A673 (cell line): Measurements from ENCODE around the gene DNAH14. TPM values are rescaled to one million over a fixed set of nuclear protein-coding genes. Genes with fewer than 3 reads are reported as not detected.

Source experiments
- BruUV-seq: library from RNA; stranded (reverse); fragments of 400-500 nt; replicated peaks from 2 replicates; lab custom pipeline; 2021; lab: Mats Ljungman, UMichigan
- CTCF ChIA-PET: fragments of 300-600 bp; sonication (Branson Sonifier 250); formaldehyde crosslinking; loops from one replicate; lab custom pipeline; 2022; ENCODE audit warnings: antibody characterized with exemption; lab: Charles Lee
- POLR2A ChIA-PET: fragments of 300-600 bp; sonication (Branson Sonifier 250); formaldehyde crosslinking; loops from one replicate; lab custom pipeline; 2022; ENCODE audit warnings: antibody characterized with exemption; ENCODE audit not compliant: low non-redundant PET; lab: Charles Lee
- DNase-seq: peaks from one replicate; pipeline ENCODE4 v3.0.0-alpha.2; 2015; ENCODE audit warnings: low spot score
- H3K27ac ChIP-seq: fragments of 200-600 bp; sonication (generic); 2 replicates; pipeline ENCODE4 v1.5.1; 2016; ENCODE audit warnings: mixed run types, low read depth, mild to moderate bottlenecking, mixed read lengths, antibody characterized with exemption, low read length; ENCODE audit not compliant: poor library complexity, severe bottlenecking
- H3K27me3 ChIP-seq: fragments of 200-600 bp; sonication (generic); replicated peaks from 2 replicates; pipeline ENCODE4 v1.6.1; 2017; ENCODE audit warnings: mixed run types, low read depth, mild to moderate bottlenecking, mixed read lengths, antibody characterized with exemption, low read length; ENCODE audit not compliant: insufficient read depth, poor library complexity
- H3K36me3 ChIP-seq: fragments of 200-600 bp; sonication (generic); 2 replicates; pipeline ENCODE4 v1.6.1; 2016; ENCODE audit warnings: mixed run types, mild to moderate bottlenecking, mixed read lengths, antibody characterized with exemption, low read length; ENCODE audit not compliant: insufficient read depth, poor library complexity, severe bottlenecking
- H3K4me1 ChIP-seq: fragments of 200-600 bp; sonication (generic); 2 replicates; pipeline ENCODE4 v1.6.1; 2017; ENCODE audit warnings: mixed run types, mild to moderate bottlenecking, mixed read lengths, antibody characterized with exemption, low read length; ENCODE audit not compliant: insufficient read depth, poor library complexity, severe bottlenecking
- H3K4me3 ChIP-seq: fragments of 200-600 bp; sonication (generic); 2 replicates; pipeline ENCODE4 v1.5.1; 2016; ENCODE audit warnings: low read depth, mixed run types, mild to moderate bottlenecking, mixed read lengths, low read length; ENCODE audit not compliant: poor library complexity, severe bottlenecking
- H3K9me3 ChIP-seq: fragments of 200-600 bp; sonication (generic); 2 replicates; pipeline ENCODE4 v1.6.1; 2016; ENCODE audit warnings: mixed run types, low read depth, mild to moderate bottlenecking, mixed read lengths, antibody characterized with exemption, low read length; ENCODE audit not compliant: poor library complexity, severe bottlenecking
- CTCF ChIP-seq: fragments of 300-800, 200-600 bp; sonication (generic); conservative IDR thresholded peaks from 2 replicates; pipeline ENCODE4 v1.5.1; 2017; ENCODE audit warnings: low read depth, mild to moderate bottlenecking, antibody characterized with exemption, low read length, moderate library complexity, mixed read lengths
- EZH2 ChIP-seq: fragments of 200-600 bp; sonication (generic); IDR thresholded peaks from 2 replicates; pipeline ENCODE4 v1.6.1; 2017; ENCODE audit warnings: borderline replicate concordance, low read depth, mild to moderate bottlenecking, mixed read lengths, antibody characterized with exemption, low read length; ENCODE audit not compliant: poor library complexity, severe bottlenecking
- intact Hi-C: fragments of 100-400 bp; cut with micrococcal nuclease; formaldehyde crosslinking; loops from one replicate; pipeline ENCODE4 v1.10.0; 2022; ENCODE audit not compliant: unreplicated experiment
- total RNA-seq: library from RNA; stranded (reverse); gene quantifications from 2 replicates; pipeline ENCODE4 v1.2.3, GENCODE V29; 2021

DNAH14 gene
- total RNA-seq, 1 experiment from 2014 or later, result 9.9 TPM

GRCh38 chr1:225406976-225407725, 477.7 kb downstream of the DNAH14 start:
- peaks cover 92% of the 10 kb centered on the region for H3K36me3 ChIP-seq
- TF ChIP-seq CTCF (no peak), EZH2 (no peak)
- no TSS peak for BruUV-seq
- H3K27ac ChIP-seq, result no peak overlapping the region
- ChIA-PET POLR2A (interaction anchor here (0.8 kb wide), 1 partner anchor 516 kb away, joined by 6 read pairs; no protein-coding TSS in a partner anchor), CTCF (no interaction called here)
- DNase-seq, result no peak
- H3K27me3 ChIP-seq, result no peaks in the 10 kb centered on the region
- no peak overlapping the region for H3K4me3 ChIP-seq
- H3K9me3 ChIP-seq, result no peaks in the 10 kb centered on the region
- intact Hi-C loops, result no loop called here
- H3K4me1 ChIP-seq, result peaks cover 29% of the 10 kb centered on the region

- ChIA-PET POLR2A (interaction anchor here (0.8 kb wide), 1 partner anchor 516 kb away, joined by 6 read pairs; no protein-coding TSS in a partner anchor), CTCF (no interaction called here)
- no TSS peak for BruUV-seq
- Histone ChIP-seq H3K36me3 (peaks cover 92% of the 10 kb centered on the region), H3K27me3 (no peaks in the 10 kb centered on the region), H3K4me3 (no peak overlapping the region), H3K27ac (no peak overlapping the region), H3K9me3 (no peaks in the 10 kb centered on the region), H3K4me1 (peaks cover 29% of the 10 kb centered on the region)
- intact Hi-C loops, result no loop called here
- TF ChIP-seq EZH2, result no peak
- TF ChIP-seq CTCF, result no peak
- no peak for DNase-seq
These were observed 478.3 kb downstream of the DNAH14 start for GRCh38 chr1:225407755-225408154.

- Histone ChIP-seq H3K4me3 (no peak overlapping the region), H3K27me3 (no peaks in the 10 kb centered on the region), H3K4me1 (peaks cover 29% of the 10 kb centered on the region), H3K27ac (no peak overlapping the region), H3K9me3 (no peaks in the 10 kb centered on the region), H3K36me3 (peaks cover 92% of the 10 kb centered on the region)
- intact Hi-C loops, result no loop called here
- TF ChIP-seq EZH2 (no peak), CTCF (no peak)
- ChIA-PET CTCF (no interaction called here), POLR2A (interaction anchor here (0.5 kb wide), 1 partner anchor 10 kb away, joined by 3 read pairs; no protein-coding TSS in a partner anchor)
- DNase-seq, result no peak
- BruUV-seq, result no TSS peak
These were observed 478.8 kb downstream of the DNAH14 start for GRCh38 chr1:225408249-225408648.
